Ishikawa (cell line): ENCODE results near the gene MIER2.

ENCODE experiments used
- MAX ChIP-seq: IDR thresholded peaks from 2 replicates; pipeline ENCODE4 v1.6.1; 2012
- RAD21 ChIP-seq: IDR thresholded peaks from 2 replicates; pipeline ENCODE4 v1.6.1; 2012; ENCODE audit warnings: low read depth
- YY1 ChIP-seq: IDR thresholded peaks from 2 replicates; pipeline ENCODE4 v1.6.1; 2012; ENCODE audit warnings: low read depth

- TF ChIP-seq RAD21 (no peak), YY1 (no peak), MAX (no peak)
Measured at GRCh38 chr19:347946-348861, 3.6 kb upstream of the MIER2 start.
